Activated T-helper 1 cell treated with Interleukin-2 at 50 U/mL for 16 hours (primary cell): ENCODE results near the gene SQOR.
"Not testable (repeated sequence)": the region's sequence is repeated elsewhere in the genome, so short reads cannot be mapped to it uniquely, and the experiment has no call there.

Source experiments
- DNase-seq: peaks from one replicate; pipeline ENCODE4 v3.0.0-alpha.2; 2020; ENCODE audit warnings: low read depth

SQOR gene

GRCh38 chr15:45631776-45632175, 3.1 kb upstream of the SQOR start:
- no peak for DNase-seq

GRCh38 chr15:45635191-45635638, 386 bp downstream of the SQOR start:
- peak; percentile 55 for DNase-seq

DNA sequence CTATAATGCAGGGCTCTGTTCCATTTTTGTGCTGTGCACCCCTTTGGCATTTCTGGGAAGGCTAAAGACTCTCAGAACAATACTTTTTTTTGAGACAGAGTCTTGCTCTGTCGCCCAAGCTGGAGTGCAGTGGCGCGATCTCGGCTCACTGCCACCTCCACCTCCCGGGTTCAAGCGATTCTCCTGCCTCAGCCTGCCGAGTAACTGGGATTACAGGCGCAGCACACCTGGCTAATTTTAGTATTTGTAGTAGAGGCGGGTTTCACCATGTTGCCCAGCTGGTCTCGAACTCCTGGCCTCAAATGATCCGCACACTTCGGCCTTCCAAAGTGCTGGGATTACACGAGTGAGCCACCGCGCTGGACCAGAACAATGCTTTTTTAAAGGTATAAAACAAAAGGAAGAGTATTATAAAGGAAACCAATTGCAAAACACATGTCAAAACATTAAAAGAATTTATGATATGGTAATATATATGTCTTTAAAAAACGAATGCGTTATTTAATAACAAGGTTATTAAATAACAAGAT, 999 bp downstream of the SQOR start:
- no peak for DNase-seq

GRCh38 chr15:45637141-45637540, 2.3 kb downstream of the SQOR start:
- no peak for DNase-seq

- DNase-seq = peak; percentile 13
These were observed 2.8 kb downstream of the SQOR start for GRCh38 chr15:45637552-45638033.

- no peak for DNase-seq
These were observed 5.8 kb downstream of the SQOR start for GRCh38 chr15:45640616-45641015.

DNA sequence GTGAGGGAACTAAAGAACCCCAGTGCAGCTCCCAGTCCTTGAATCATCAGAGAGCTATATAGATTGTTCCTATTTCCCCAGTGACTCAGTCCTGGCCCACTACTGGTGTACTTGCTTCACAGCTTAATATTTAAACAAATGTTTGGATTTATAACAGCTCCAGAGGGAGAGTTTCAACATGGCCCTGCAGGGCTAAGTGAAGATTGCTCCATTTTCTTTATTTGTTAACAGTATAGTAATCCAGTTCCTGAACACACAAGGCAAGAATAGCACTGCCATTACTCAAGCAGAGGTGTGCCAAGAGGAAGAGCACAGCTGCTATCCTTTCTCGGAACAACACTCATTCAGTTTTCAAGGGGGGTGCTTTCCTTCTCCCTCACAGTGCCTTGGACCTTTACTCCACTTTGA, 6.5 kb downstream of the SQOR start:
- DNase-seq = no peak

GRCh38 chr15:45641999-45642932, 7.4 kb downstream of the SQOR start:
- DNase-seq = no peak

DNA sequence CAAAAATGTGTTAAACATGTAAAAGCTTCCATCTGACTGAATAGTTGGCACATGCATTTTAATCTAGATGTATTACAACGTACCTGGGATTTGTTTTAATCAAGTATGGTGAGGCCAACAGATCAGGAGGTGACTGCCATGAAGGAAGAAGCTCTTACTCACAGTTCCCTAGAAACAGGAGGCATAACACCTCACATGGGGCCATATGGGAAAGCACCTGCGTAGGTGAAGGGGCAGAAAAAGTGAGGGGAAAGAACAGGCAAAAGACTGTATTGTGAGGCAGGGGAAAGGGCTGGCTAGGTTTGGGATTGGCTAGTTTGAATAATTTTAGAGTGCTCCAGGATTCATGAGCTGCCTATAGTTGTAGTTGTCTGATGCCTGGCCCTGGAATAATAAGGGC, 9.6 kb downstream of the SQOR start:
- no peak for DNase-seq

GRCh38 chr15:45645026-45645980, 10.5 kb downstream of the SQOR start:
- no peak for DNase-seq

- DNase-seq = no peak
These were observed 11.4 kb downstream of the SQOR start for GRCh38 chr15:45646220-45646619.

DNA sequence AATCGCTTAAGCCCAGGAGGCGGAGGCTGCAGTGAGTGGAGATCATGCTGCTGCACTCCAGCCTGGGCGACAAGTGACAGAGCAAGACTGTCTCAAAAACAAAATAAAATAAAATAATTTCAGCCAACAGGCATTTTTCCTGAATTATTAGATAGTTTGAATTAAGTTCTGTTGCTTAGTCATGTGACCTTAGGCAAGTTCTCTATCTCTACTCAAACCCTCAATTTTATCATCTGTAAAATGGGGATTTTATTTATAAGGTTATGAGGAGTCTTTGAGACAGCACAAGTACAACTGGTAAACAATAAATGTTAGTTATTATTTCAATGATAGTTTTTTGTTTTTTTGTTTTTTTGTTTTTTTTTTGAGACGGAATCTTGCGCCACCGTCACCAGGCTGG, 13.0 kb downstream of the SQOR start:
- DNase-seq = no peak

- DNase-seq = no peak
These were observed 13.8 kb downstream of the SQOR start for GRCh38 chr15:45648521-45649200.

DNA sequence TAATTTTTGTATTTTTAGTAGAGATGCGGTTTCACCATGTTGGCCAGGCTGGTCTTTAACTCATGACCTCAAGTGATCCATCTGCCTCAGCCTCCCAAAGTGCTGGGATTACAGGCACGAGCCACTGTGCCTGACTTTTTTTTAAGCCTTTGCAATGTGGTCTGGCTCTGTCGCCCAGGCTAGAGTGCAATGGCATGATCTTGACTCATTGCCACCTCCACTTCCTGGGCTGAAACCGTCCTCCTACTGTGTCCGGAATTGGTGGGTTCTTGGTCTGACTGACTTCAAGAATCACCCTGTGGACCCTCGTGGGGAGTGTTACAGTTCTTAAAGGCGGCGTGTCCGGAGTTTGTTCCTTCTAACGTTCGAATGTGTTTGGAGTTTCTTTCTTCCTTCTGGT, 15.2 kb downstream of the SQOR start:
- DNase-seq = not testable (repeated sequence)

- DNase-seq = no peak
These were observed 16.2 kb downstream of the SQOR start for GRCh38 chr15:45650889-45651525.

GRCh38 chr15:45653702-45654424, 19.0 kb downstream of the SQOR start:
- DNase-seq = no peak

GRCh38 chr15:45654749-45655148, 19.9 kb downstream of the SQOR start:
- DNase-seq = no peak

- DNase-seq = no peak
These were observed 22.4 kb downstream of the SQOR start for GRCh38 chr15:45657254-45657653.

DNA sequence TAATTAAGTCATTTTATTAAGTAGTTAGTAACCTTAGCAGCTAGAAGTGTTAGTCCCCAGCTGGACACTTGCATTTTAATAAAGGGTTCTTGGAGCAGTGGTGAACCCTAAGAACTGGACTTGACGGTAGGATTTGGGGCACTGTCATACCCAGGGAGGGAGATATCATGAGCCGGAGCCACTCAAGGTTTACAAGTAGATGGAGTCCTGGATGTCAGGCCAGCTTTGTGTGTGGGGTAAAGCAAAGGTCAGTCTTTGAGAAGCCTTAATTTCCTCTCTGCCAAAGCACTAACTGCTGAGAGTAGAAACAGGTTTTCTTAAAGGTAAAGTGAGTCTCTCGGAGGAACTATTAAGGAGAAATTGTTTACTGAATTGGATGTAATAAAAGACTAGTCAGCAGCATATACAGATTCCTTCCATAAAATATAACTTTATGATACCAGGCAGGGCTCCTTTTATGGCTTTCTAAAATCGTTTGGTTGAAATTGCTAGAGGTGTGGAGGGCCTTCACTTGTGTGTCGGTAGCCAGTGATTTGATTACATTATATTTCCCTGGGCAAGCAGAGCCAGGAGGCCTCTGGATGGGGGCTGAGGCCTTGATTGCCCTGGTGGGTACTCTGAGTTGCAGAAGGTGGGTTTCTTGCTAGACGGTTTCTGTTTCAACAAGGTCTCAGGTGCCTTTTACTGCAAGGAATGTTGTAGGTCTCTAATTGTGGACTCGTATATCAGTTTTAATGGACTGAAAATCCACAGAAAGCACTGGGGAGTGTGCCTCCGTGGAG, 23.1 kb downstream of the SQOR start:
- DNase-seq = no peak
